ENCODE measurements around the gene ADGRL1. TPM values are rescaled to one million over a fixed set of nuclear protein-coding genes. Genes with fewer than 3 reads are reported as not detected.

ADGRL1 gene
- total and polyA plus RNA-seq, 9 of the 15 experiments (the other 6 are each of a cell fraction or from before 2014, with no cell fraction given), result 0.14 to 37.0 (median 8.6) TPM

DNA sequence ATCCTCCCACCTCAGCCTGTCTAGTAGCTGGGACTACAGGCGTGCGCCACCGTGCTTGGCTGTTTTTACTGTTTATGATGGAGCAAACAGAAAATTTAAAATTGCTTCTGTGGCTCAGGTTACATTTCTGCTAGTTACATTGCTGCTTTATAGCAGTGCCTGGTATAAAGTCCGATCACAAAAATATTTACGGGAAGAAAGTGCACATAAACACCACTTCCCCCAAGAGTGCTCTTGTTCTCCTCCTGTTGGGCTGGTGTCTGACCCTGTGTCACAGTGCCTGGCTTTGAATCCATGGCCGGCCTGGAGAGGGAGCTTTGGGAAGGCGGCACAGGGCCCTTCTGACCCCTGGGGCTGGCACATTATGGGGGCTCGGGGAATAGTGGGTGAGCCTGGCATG, 100.3 kb downstream of the ADGRL1 start (continued):
- TF ChIP-seq, protein P1, sequence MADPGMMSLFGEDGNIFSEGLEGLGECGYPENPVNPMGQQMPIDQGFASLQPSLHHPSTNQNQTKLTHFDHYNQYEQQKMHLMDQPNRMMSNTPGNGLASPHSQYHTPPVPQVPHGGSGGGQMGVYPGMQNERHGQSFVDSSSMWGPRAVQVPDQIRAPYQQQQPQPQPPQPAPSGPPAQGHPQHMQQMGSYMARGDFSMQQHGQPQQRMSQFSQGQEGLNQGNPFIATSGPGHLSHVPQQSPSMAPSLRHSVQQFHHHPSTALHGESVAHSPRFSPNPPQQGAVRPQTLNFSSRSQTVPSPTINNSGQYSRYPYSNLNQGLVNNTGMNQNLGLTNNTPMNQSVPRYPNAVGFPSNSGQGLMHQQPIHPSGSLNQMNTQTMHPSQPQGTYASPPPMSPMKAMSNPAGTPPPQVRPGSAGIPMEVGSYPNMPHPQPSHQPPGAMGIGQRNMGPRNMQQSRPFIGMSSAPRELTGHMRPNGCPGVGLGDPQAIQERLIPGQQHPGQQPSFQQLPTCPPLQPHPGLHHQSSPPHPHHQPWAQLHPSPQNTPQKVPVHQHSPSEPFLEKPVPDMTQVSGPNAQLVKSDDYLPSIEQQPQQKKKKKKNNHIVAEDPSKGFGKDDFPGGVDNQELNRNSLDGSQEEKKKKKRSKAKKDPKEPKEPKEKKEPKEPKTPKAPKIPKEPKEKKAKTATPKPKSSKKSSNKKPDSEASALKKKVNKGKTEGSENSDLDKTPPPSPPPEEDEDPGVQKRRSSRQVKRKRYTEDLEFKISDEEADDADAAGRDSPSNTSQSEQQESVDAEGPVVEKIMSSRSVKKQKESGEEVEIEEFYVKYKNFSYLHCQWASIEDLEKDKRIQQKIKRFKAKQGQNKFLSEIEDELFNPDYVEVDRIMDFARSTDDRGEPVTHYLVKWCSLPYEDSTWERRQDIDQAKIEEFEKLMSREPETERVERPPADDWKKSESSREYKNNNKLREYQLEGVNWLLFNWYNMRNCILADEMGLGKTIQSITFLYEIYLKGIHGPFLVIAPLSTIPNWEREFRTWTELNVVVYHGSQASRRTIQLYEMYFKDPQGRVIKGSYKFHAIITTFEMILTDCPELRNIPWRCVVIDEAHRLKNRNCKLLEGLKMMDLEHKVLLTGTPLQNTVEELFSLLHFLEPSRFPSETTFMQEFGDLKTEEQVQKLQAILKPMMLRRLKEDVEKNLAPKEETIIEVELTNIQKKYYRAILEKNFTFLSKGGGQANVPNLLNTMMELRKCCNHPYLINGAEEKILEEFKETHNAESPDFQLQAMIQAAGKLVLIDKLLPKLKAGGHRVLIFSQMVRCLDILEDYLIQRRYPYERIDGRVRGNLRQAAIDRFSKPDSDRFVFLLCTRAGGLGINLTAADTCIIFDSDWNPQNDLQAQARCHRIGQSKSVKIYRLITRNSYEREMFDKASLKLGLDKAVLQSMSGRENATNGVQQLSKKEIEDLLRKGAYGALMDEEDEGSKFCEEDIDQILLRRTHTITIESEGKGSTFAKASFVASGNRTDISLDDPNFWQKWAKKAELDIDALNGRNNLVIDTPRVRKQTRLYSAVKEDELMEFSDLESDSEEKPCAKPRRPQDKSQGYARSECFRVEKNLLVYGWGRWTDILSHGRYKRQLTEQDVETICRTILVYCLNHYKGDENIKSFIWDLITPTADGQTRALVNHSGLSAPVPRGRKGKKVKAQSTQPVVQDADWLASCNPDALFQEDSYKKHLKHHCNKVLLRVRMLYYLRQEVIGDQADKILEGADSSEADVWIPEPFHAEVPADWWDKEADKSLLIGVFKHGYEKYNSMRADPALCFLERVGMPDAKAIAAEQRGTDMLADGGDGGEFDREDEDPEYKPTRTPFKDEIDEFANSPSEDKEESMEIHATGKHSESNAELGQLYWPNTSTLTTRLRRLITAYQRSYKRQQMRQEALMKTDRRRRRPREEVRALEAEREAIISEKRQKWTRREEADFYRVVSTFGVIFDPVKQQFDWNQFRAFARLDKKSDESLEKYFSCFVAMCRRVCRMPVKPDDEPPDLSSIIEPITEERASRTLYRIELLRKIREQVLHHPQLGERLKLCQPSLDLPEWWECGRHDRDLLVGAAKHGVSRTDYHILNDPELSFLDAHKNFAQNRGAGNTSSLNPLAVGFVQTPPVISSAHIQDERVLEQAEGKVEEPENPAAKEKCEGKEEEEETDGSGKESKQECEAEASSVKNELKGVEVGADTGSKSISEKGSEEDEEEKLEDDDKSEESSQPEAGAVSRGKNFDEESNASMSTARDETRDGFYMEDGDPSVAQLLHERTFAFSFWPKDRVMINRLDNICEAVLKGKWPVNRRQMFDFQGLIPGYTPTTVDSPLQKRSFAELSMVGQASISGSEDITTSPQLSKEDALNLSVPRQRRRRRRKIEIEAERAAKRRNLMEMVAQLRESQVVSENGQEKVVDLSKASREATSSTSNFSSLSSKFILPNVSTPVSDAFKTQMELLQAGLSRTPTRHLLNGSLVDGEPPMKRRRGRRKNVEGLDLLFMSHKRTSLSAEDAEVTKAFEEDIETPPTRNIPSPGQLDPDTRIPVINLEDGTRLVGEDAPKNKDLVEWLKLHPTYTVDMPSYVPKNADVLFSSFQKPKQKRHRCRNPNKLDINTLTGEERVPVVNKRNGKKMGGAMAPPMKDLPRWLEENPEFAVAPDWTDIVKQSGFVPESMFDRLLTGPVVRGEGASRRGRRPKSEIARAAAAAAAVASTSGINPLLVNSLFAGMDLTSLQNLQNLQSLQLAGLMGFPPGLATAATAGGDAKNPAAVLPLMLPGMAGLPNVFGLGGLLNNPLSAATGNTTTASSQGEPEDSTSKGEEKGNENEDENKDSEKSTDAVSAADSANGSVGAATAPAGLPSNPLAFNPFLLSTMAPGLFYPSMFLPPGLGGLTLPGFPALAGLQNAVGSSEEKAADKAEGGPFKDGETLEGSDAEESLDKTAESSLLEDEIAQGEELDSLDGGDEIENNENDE (IDR thresholded peaks at IDR 0.05; ENCODE audit: low read depth, low read length), result no peak
